Suprapubic skin (tissue), 3 donors: ENCODE measurements around the gene CCDC148.

ENCODE experiments used
- POLR2A ChIP-seq, 2 donors: fragments of 450-650 bp; IDR thresholded peaks; one replicate each; pipeline ENCODE4 v1.6.1; 2017; ENCODE audit warnings: antibody characterized with exemption in 2 of 2, mild to moderate bottlenecking in 2 of 2, moderate library complexity in 2 of 2
- TF ChIP-seq, protein P1 (sequence below), 2 donors: fragments of 200-600 bp in 1 of 2; fragments of 450-650 bp in 1 of 2; sonication (generic) in 1 of 2; IDR thresholded peaks; one replicate each; pipeline ENCODE4 v1.5.1; 2016 to 2019; ENCODE audit warnings: antibody characterized with exemption in 2 of 2, mild to moderate bottlenecking in 1 of 2, moderate library complexity in 1 of 2

DNA sequence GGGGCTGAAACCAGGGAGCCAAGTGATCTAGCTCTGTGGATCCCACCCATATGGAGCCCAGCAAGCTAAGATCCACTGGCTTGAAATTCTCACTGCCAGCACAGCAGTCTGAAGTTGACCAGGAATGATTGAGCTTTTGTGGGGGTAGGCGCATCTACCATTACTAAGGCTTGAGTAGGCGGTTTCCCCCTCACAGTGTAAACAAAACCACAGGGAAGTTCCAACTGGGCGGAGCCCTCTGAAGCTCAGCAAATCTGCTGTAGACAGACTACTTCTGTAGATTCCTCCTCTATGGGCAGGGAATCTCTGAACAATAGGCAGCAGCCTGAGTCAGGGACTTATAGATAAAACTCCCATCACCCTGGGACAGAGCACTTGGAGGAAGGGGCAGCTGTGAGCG is 96.7 kb downstream of the CCDC148 start:
- TF ChIP-seq, protein P1, sequence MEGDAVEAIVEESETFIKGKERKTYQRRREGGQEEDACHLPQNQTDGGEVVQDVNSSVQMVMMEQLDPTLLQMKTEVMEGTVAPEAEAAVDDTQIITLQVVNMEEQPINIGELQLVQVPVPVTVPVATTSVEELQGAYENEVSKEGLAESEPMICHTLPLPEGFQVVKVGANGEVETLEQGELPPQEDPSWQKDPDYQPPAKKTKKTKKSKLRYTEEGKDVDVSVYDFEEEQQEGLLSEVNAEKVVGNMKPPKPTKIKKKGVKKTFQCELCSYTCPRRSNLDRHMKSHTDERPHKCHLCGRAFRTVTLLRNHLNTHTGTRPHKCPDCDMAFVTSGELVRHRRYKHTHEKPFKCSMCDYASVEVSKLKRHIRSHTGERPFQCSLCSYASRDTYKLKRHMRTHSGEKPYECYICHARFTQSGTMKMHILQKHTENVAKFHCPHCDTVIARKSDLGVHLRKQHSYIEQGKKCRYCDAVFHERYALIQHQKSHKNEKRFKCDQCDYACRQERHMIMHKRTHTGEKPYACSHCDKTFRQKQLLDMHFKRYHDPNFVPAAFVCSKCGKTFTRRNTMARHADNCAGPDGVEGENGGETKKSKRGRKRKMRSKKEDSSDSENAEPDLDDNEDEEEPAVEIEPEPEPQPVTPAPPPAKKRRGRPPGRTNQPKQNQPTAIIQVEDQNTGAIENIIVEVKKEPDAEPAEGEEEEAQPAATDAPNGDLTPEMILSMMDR (IDR thresholded peaks at IDR 0.05), result no peak
- TF ChIP-seq POLR2A (IDR thresholded peaks at IDR 0.05), result no peak
